ENCODE measurements around the gene HSPBP1. TPM values are rescaled to one million over a fixed set of nuclear protein-coding genes. Genes with fewer than 3 reads are reported as not detected.

HSPBP1 gene
- total and polyA plus RNA-seq, 9 of the 15 experiments (the other 6 are each of a cell fraction or from before 2014, with no cell fraction given), result 0.83 to 81.3 (median 21.8) TPM

- TF ChIP-seq ZBED1 (IDR thresholded peaks at IDR 0.05) (no peak), ZBTB40 (IDR thresholded peaks at IDR 0.05) (no peak), ZBTB40 (CRISPR knock-in tag; IDR thresholded peaks at IDR 0.05) (no peak), ZNF143 (CRISPR knock-in tag; IDR thresholded peaks at IDR 0.05) (peak; percentile 45; the same call in 1 of the 2 replicates), EWSR1 (IDR thresholded peaks at IDR 0.05; ENCODE audit: borderline replicate concordance, low read depth, partially characterized antibody) (no peak), NFRKB (IDR thresholded peaks at IDR 0.05; ENCODE audit: low read depth) (peak; percentile 44; the same call in 1 of the 2 replicates), ZNF79 (CRISPR knock-in tag; IDR thresholded peaks at IDR 0.05; ENCODE audit: low read depth) (no peak), ZNF592 (IDR thresholded peaks at IDR 0.05) (peak; percentile 75; the same call in 1 of the 2 replicates), BHLHE40 (IDR thresholded peaks at IDR 0.05; ENCODE audit: low read length) (0 out of 2 replicates have a peak, but pooled peaks have one; percentile 47), OTX1 (CRISPR knock-in tag; IDR thresholded peaks at IDR 0.05) (peak; percentile 88; the same call in 1 of the 2 replicates), NFE2 (IDR thresholded peaks at IDR 0.05; ENCODE audit: low read depth) (no peak), EP300 (IDR thresholded peaks at IDR 0.05; ENCODE audit: low read length) (peak; percentile 70), ZNF76 (CRISPR knock-in tag; IDR thresholded peaks at IDR 0.05; ENCODE audit: borderline replicate concordance) (peak; percentile 69; the same call in 1 of the 2 replicates), CBFB (CRISPR knock-in tag; IDR thresholded peaks at IDR 0.05) (peak; percentile 68; the same call in 1 of the 2 replicates), FOXK2 (conservative IDR thresholded peaks at IDR 0.05 in 1 of 2, IDR thresholded peaks at IDR 0.05 in 1 of 2; ENCODE audit: low read depth in 2 of 2) (no peak)
These were observed 9.6 kb downstream of the HSPBP1 start (continued) for GRCh38 chr19:55270172-55270942.
